Midbrain (tissue), 1 donor: ENCODE measurements around the gene POLR2C.
"Not testable (repeated sequence)": the region's sequence is repeated elsewhere in the genome, so short reads cannot be mapped to it uniquely, and the experiment has no call there.

Source experiments
- DNase-seq: peaks from one replicate; lab custom pipeline; 2025; lab: John Stamatoyannopoulos, UW

The POLR2C gene

DNA sequence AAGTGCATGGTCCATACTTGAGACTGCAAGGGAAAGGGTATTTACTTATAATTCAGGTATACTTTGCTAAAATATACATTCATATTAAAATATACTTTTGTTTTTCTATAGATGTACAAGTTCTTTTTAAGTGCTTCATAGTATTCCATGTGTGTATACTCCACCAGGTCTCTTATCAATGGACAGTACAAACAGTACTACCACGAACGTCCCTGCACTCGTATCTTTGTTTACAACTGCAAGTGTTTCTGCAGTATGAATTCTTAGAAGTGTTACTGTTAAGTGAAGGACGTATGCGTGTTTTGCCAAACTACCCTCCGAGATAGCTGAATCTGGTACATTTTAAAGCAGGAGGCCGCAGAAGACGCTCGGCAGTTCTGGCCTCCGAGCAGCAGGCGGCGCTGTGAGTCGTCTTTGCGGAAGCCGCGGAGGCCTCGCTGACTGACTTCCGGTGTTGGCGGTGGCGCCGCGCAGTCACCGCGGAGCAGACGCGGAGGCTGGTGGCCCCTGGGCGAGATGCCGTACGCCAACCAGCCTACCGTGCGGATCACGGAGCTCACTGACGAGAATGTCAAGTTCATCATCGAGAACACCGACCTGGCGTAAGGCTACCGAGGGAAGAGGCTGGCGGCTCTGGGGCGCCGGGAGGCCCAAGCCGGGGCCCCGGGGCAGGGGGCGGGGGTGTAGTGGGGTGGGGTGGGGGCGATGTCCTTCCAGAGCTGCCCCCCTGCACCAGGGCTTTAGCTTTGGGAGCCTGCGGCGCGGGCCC lies at the start of gene POLR2C:
Gene POLR2C (plus strand): TSS at position 471 of the 769 bp plus-strand sequence. CDS start 46 bp downstream, at position 517.
- DNase-seq: peak; percentile 86

DNA sequence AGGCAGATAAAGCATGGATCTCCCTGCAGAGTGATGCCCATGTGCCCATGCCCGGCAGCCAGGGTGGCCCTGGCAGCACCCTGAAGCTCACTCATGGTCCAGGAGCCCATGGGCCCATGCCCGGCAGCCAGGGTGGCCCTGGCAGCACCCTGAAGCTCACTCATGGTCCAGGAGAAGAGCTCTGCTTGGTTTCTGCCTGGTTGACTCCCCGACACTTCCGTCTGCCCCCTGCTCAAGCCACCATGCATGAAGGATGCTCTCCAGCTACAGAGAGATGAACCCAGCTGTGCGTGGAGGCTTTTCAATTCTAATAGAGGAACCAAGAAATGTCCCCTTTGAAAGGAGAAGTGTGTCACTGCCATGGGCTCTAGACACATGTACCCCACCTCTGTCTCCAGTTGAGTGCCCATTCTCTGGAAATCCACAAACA lies 49.2 kb upstream of the POLR2C start:
- DNase-seq: no peak

DNA sequence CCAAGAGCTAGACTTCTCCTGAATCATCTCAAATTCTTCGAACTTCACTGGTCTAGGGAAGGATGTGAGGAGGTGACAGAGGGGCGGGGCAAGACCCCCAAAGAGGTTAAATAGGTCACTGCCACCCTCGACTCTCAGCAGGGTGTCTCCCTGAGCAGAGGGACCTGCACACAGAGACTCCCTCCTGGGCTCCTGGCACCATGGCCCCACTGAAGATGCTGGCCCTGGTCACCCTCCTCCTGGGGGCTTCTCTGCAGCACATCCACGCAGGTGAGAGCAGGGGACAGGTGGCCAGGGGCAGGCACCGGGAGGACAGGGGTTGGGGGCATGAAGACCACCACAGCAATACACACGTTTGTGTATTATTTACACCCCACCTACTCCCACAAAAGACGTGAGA lies 48.7 kb upstream of the POLR2C start:
- no peak for DNase-seq

DNA sequence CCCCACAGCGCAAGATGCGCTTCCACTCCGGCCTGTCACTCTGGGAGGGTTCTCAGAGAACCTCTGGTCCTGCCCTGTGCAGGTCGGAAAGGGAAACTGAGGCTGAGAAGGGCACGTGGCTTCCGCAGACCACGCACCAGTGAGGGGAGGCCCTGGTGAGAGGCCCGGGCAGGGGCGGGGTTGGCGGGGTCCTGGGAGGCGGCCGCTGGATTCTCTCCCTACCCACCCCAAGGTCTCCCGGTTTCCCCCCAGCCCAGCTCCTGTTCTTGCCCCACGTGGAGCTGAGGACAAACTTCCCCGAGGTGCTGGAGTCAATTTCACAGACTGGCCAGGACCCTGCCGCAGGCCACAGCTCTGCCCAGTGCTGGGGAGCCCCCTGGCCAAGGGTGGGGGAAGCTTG lies 46.4 kb upstream of the POLR2C start:
- no peak for DNase-seq

DNA sequence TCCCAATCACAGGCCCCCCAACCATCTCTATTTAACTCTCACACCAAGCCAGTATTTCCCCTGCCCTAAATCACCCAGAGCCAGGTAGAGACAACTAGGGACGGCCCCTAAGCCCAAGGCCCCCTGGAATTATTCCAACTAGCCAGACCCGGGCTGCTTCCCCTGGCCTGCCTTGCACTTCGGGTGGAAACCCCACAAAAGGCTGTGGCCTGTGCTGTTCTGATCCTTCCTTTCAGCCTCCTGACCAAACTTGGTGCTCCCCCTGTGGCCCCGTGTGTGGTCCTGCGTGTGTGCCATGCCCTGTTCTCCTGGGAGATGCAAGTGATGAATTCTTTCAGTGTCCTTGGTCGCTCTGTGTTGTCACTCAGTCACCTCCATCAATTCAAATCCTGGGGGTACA lies 43.0 kb upstream of the POLR2C start:
- no peak for DNase-seq

DNA sequence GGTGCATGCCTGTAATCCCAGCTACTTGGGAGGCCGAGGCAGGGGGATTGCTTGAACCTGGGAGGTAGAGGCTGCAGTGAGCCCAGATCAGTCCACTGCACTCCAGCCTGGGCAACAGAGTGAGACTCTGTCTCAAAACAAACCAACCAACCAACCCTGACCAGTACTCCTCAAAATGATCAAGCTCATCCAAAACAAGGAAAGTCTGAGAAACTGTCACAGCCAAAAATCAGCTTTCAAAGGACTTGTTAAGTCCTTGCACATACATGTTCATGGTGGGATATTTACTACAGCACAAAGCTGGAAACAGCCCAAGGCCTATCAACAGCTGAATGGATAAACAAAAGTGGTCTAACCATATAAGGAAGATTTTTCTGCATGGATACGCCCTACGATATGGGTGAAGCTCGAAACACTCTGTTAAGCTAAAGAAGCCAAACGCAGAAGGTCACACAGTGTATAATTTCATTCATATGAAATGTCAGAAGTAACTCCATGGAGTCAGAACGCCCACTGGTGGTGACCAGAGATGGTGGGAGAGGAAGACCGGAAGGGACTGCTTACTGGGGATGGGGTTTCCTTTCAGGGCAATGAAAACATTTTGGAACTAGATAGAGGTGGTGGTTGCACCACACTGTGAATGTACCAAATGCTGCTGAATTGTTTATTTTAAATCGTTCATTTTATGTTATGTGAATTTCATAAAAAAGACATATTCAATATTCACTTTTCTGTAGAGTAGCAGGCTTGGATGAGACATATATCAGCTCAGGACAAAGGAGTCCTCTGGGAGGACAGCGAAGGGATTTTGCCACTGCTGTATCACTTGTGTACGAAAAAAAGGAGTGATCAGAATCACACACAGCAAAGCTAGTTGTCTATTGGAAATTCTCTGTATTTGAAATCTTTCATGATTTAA lies 40.2 kb upstream of the POLR2C start:
- peak; percentile 18 for DNase-seq

DNA sequence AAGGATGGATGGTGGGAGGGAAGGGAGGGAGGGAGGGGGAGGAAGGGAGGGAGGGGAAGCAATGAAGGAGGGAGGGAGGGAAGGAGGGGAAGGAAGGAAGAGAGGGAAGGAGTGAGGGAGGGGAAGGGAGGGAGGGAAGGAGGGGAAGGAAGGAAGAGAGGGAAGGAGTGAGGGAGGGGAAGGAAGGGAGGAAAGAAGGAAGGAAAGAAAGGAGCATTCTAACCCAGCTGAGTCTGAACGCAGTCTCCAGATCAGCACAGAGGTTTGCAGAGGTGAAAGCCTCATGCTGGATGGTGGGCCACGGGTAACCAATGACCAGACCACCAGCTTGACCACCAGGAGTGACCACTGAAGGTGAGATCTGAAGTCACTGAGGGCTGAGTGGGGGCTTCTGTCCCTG lies 39.3 kb upstream of the POLR2C start:
- DNase-seq: no peak

DNA sequence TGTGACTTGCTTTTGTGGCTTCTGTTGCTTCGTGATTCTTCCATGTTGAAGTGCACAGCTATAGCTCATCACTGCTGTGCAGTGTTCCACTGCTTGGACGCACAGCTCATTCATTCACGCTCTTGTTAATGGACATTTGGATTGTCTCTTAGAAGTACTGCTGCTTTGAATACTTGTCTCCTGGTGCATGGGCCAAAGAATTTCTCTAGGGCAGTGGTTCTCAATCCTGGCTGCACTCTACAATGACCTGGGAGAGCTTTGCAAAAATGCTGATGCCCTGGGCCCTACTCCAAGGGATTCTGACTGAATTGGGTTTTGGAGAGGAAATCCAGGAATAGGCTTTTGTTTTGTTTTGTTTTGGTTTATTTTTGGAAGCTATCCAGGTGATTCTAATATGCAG lies 37.9 kb upstream of the POLR2C start:
- peak; percentile 25 for DNase-seq

DNA sequence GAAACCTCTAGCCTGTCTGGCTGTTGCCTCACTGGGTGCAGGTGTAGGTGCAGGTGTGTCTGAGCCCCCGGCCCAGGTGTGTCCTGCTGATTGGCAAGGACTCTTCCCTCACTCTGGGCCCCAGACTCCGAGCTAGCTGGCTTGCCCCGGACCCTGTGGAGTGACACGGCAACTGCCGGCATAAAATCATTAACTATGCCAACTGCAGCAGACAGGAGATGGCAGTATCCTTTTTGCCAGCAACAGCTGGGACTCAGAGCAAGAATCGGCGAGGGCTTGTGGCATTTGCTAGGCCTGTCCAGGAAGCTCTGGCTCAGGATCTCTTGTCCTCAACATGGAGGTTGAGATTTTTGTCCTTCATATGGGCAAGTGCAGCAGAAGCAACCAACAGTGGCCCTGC lies 36.1 kb upstream of the POLR2C start:
- DNase-seq: no peak

DNA sequence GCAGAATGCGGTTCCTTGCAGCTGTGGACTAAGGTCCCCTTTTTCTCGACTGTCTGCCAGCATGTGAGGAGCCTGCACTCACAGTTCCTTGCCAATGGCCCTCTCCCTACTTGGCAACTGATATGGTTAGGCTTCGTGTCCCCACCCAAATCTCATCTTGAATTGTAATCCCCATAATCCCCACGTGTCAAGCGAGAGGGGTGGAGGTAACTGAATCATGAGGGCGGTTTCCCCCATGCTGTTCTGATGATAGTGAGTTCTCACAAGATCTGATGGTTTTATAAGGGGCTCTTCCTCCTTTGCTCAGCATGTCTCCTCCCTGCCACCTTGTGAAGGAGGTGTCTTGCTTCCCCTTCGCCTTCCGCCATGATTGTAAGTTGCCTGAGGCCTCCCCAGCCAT lies 35.2 kb upstream of the POLR2C start:
- DNase-seq: no peak

DNA sequence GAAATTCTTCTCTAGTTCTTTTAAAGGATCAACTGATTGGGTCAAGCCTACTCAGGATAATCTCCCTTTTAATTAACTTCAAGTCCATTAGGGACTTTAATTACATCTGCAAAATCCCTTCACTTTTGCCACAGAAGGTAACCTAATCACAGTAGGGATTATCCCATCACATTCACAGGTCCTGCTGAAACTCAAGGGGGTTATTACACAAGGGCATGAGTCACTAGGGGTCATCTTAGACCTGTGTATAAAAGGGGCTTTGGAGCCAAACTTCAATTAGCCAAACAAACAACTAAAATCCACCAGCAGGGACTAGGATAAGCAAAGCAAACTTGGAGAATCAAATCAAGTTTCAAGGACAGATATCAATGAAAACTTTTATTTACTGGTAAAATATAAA lies 34.7 kb upstream of the POLR2C start:
- no peak for DNase-seq

DNA sequence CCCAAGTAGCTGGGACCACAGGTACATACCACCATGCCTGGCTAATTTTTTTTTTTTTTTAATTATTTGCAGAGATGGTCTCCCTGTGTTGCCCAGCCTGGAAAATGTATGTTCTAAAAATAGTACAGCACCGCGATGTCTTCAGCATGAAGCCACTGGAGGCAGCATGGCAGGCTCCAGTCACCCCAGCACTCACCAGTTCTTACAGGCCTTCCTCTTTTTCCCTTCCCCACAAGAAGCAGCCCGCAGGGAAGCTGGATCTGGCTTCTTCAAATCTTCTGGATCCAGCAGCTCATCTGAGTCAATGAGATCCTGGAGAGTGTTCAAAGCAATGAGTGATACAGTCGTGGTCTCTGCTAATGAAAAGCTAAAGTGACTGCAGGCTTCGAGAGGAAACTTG lies 31.5 kb upstream of the POLR2C start:
- no peak for DNase-seq

DNA sequence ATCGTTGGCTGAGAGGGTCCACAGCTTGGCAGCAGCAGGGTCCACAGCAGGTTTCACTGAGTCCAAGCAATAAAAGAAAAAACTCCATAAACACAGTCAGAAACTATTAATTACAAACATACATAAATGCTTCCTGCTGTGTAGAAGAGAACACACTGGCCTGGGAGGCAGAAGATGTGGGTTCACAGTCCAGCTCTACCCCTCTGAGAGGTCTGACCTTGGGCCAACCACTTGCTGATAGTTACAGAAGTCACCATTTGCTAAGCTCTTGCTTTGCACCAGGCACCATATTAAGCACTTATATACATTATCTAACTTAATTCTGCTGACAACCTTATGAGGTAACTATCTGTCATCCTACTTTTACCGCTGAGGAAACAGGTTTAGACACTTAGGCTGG lies 30.0 kb upstream of the POLR2C start:
- DNase-seq: no peak

DNA sequence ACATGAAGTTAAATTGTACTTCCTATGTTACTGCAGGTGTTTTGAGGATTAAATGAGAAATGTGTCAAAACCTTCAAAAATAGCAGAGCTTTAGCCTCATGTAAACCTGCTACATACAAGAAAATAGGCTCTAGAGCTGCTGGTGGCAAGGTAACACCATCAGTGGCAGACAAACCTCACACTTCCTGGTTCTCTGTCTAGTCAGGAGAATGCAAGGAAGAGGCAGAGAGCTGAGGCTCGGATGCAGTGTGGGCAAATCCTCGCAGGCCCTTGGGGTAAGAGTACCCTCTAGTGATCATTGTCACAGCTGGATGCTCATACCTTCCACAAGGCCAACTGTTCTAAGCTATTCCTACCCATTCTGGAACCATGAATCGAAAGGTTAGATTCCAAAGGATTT lies 29.5 kb upstream of the POLR2C start:
- DNase-seq: no peak

DNA sequence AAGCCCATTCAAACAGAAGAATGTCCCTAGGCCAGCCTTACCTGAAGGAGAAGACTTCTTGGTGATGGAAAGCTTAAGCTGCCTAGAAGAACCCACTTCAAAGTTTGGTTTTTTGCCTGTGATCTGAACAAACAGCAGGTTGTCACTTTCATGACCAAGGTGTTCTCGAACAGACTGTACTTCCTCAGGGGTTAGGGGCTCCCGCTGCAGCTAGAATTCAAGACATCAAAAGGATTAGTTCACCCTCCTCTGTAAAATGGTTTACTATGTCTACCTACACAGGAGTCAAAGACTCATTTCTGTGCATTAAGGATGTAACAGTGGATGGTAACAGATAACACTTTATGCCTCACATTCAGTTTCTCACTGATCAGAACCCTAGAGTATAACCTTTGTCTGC lies 28.5 kb upstream of the POLR2C start:
- DNase-seq: no peak

DNA sequence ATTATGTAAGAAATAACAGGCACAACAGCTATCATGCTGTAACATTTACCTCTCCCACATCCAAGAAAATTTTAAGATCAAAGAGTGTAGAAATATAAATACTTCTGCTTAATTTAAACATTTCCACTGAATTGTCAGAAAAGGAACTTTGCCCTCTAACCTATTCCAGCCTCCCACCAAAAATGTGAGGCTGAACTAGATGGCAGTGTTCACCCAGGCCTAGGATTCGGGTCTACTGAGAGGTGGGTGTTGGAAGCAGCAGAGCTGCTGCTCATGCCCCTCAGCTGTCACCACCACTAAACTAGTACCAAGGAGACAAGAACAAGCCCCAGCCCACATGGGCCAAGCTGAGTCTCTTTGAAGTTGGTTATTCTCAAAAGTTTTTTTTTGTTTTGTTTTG lies 26.6 kb upstream of the POLR2C start:
- DNase-seq: no peak

DNA sequence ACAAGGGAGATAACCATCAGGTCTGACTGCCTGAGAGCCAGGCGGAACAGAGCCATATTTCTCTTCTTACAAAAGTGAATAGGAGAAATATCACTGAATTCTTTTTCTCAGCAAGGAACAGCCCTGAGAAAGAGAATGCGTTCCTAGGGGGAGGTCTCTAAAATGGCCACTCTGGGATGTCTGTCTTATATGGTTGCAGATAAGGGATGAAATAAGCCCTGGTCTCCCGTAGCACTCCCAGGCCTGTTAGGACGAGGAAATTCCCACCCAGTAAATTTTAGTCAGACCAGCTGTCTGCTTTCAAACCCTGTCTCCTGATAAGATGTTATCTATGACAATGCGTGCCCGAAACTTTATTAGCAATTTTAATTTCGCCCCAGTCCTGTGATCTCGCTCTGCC lies 22.5 kb upstream of the POLR2C start:
- DNase-seq: not testable (repeated sequence)

DNA sequence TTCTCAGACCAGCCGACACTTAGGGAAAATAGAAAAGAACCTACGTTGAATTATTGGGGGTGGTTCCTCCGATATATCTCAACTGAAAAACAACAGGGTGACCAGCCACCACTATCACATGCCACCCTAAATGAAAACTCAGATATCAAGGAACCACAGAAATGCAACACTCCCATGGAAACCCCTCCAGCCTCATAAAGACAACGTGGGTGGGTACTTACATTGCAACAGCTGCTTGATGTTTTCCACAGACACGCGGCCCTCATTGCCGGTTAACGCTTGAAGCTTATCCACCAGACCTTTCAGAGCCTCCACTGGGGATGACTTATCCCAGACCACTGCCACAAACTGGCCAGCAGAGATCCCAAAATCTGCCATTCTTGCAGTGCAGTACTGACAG lies 21.9 kb upstream of the POLR2C start:
- not testable (repeated sequence) for DNase-seq

DNA sequence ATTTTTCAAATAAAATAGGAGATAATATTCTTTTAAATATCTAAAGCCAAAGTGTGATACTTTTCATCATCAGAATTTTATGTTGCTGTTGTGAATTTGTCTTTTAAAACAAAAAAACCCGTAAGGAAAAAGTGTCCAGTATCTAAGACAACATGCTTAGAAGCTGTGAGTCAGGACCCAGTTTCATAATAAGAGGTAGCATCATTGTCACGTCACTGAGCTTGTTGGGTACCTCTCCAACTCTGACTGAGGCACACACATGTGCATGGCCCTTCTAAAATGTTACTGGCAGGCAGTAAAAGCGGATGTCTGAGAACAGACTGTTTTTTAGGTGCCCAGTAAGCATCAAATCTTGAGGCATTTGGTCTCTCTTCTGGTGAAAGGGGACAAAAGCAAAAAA lies 17.8 kb upstream of the POLR2C start:
- no peak for DNase-seq

DNA sequence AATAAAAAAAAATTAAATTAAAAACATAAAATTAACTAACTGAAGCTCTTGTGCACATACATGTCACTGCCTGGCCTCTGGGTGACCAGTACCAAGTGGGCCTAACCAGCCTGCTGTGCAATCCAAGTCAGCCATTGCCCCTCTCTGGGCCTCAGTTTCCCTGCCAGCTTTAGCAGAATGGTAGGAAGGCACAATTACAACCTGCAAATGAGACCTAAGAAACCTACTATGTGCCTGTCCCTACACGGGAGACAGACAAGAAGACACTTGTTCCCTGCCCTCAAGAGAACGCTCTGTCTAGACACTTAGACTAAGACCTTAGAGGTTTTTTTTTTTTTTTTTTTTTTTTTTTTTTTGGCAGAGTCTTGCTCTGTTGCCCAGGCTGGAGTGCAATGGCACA lies 17.0 kb upstream of the POLR2C start:
- DNase-seq: no peak

DNA sequence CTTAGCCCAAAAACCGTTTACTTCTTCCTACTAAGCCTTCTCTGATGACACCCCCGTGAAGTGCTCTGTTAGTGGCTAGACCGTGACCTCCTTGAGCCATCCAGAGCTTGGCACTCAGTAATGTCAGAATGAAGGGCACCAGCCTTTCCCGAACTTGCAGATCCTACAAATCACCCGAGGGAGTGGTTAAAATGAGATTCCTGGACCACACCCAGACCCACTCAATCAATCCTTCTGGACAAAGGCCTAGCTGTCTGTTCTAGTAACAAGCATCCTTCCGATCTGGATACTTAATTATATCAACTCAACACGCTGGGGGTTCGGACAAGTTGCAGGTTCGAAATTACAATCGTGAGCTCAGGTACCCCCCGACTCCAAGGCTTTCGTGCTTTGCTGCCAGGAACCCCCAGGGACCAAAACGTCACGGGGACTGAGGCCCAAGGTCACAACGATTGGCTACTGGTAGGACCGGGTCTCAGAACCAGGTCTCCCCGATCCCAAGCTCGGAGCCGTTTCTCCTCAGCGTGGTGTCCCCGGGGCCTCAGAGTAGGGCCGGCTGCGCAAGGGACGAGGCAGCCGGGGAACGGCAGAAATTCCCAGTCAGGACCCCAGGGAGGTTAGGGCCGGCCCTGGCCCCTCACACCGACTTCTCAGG lies 15.8 kb upstream of the POLR2C start:
- no peak for DNase-seq

DNA sequence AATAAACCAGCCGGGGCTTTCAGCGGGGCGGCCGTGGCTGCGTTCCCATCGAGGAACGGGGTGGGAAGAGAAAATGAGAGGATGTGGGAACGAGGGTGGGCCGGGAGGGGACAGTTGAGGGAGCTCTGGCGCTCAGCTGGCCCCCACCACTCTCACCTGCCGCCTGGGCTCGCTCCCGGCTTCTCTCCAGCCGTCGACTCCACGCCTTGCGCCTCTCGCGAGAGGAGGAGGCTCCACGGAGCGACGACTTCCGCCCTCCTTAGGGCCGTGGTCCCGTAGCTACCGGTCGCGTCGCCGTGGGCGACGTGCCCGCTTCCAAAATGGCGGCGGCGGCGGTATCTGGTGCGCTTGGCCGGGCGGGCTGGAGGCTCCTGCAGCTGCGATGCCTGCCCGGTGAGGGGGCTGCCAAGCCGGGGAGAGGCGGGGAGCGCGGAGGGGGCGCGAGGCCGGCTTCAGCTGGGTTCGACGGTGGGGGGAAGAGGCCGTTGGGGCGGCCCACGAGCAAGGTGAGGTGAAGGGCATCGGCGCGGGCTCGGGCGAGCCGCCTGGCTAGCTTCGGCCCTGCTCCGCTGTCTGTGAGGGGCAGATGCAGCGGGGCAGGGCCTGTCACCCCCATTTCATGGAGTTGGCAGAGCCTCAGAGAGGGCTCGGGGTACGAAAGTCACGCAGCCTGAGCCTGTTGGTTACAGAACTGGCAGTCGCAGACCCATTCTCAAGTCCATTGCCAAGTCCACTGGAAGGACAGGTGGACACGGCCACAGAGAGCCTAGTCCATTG lies 15.1 kb upstream of the POLR2C start, which contains the start of the genes CIAPIN1 and COQ9:
Gene CIAPIN1 (minus strand): TSS at position 200 of the 777 bp plus-strand sequence. CDS start 6,457 bp downstream, outside the sequence.
Gene COQ9 (plus strand): TSS at position 294 of the 777 bp plus-strand sequence. CDS start 27 bp downstream, at position 321.
- DNase-seq: peak; percentile 92
